ENCODE measurements around the gene RNF4. TPM values are rescaled to one million over a fixed set of nuclear protein-coding genes. Genes with fewer than 3 reads are reported as not detected.

RNF4 gene
- total RNA-seq, 1 donor from 2014 or later = 77.2 TPM

- H3K27ac ChIP-seq (ENCODE audit: low read depth, low read length) = no peak overlapping the region
- peaks cover 27% of the 10 kb centered on the region for H3K36me3 ChIP-seq (ENCODE audit: insufficient read depth, low read length)
- H2AFZ ChIP-seq (ENCODE audit: low read depth, low read length) = no peak overlapping the region
- peaks cover 32% of the 10 kb centered on the region for H3K4me1 Mint-ChIP-seq (ENCODE audit: low read depth, unreplicated experiment)
- H3K9me3 ChIP-seq (ENCODE audit: insufficient read depth, low read depth, low read length) = no peaks in the 10 kb centered on the region
- TF ChIP-seq CTCF (IDR thresholded peaks at IDR 0.05; ENCODE audit: insufficient read depth, low read depth, low read length) (no peak), EZH2 (IDR thresholded peaks at IDR 0.05; ENCODE audit: insufficient read depth, low read length) (no peak)
- H3K36me3 Mint-ChIP-seq (ENCODE audit: low read depth, unreplicated experiment) = peaks cover 38% of the 10 kb centered on the region
- no peak overlapping the region for H3K4me2 ChIP-seq (ENCODE audit: low read length)
- no peak overlapping the region for H3K9ac ChIP-seq (ENCODE audit: low read length)
- peaks cover 94% of the 10 kb centered on the region for H4K20me1 ChIP-seq (ENCODE audit: insufficient read depth, low read length)
- no peak overlapping the region for H3K4me3 Mint-ChIP-seq (ENCODE audit: unreplicated experiment)
- H3K4me3 ChIP-seq (ENCODE audit: insufficient read depth, low read depth, low read length) = no peak overlapping the region
- H3K9me3 Mint-ChIP-seq (ENCODE audit: unreplicated experiment) = no peaks in the 10 kb centered on the region
- FAIRE-seq (no peak), DNase-seq (ENCODE audit: low read depth) (no peak)
- H3K79me2 ChIP-seq (ENCODE audit: insufficient read depth, low read length) = peaks cover 96% of the 10 kb centered on the region
- no peaks in the 10 kb centered on the region for H3K27me3 ChIP-seq (ENCODE audit: insufficient read depth, low read length)
- peak overlapping the region; percentile 89 for H3K27ac Mint-ChIP-seq (ENCODE audit: unreplicated experiment)
- peaks cover 7% of the 10 kb centered on the region for H3K4me1 ChIP-seq (ENCODE audit: insufficient read depth, low read length)
- no peaks in the 10 kb centered on the region for H3K27me3 Mint-ChIP-seq (ENCODE audit: low read depth, unreplicated experiment)
These were observed 20.3 kb downstream of the RNF4 start for GRCh38 chr4:2489081-2489805.

GRCh38 chr4:2489841-2490552, 21.1 kb downstream of the RNF4 start:
- Histone ChIP-seq H2AFZ (ENCODE audit: low read depth, low read length) (no peak overlapping the region), H3K27ac (ENCODE audit: low read depth, low read length) (no peak overlapping the region), H3K9ac (ENCODE audit: low read length) (no peak overlapping the region), H3K9me3 (ENCODE audit: insufficient read depth, low read depth, low read length) (no peaks in the 10 kb centered on the region), H3K4me3 (ENCODE audit: insufficient read depth, low read depth, low read length) (no peak overlapping the region), H3K4me2 (ENCODE audit: low read length) (no peak overlapping the region), H3K4me1 (ENCODE audit: insufficient read depth, low read length) (no peaks in the 10 kb centered on the region), H3K36me3 (ENCODE audit: insufficient read depth, low read length) (peaks cover 27% of the 10 kb centered on the region), H4K20me1 (ENCODE audit: insufficient read depth, low read length) (peaks cover 93% of the 10 kb centered on the region), H3K27me3 (ENCODE audit: insufficient read depth, low read length) (no peaks in the 10 kb centered on the region), H3K79me2 (ENCODE audit: insufficient read depth, low read length) (peaks cover 90% of the 10 kb centered on the region)
- Mint-ChIP-seq H3K27ac (ENCODE audit: unreplicated experiment) (peak overlapping the region; percentile 89), H3K9me3 (ENCODE audit: unreplicated experiment) (no peaks in the 10 kb centered on the region), H3K4me1 (ENCODE audit: low read depth, unreplicated experiment) (peaks cover 28% of the 10 kb centered on the region), H3K36me3 (ENCODE audit: low read depth, unreplicated experiment) (peaks cover 38% of the 10 kb centered on the region), H3K4me3 (ENCODE audit: unreplicated experiment) (peak overlapping the region; percentile 27), H3K27me3 (ENCODE audit: low read depth, unreplicated experiment) (no peaks in the 10 kb centered on the region)
- DNase-seq (ENCODE audit: low read depth) (no peak), FAIRE-seq (no peak)
- TF ChIP-seq EZH2 (IDR thresholded peaks at IDR 0.05; ENCODE audit: insufficient read depth, low read length) (no peak), CTCF (IDR thresholded peaks at IDR 0.05; ENCODE audit: insufficient read depth, low read depth, low read length) (no peak)
